Trophoblast cell (in vitro differentiated cells and primary cell): Measurements from ENCODE around the gene FAXC.

Source experiments
- DNase-seq, 2 donors: peaks; one replicate each; pipeline ENCODE4 v3.0.0-alpha.2; 2016
- H2AFZ ChIP-seq: 2 replicates; pipeline ENCODE4 v1.6.1; 2013; ENCODE audit warnings: low read length, moderate library complexity, mild to moderate bottlenecking; ENCODE audit not compliant: insufficient read depth, poor library complexity
- H2AK5ac ChIP-seq: 2 replicates; pipeline ENCODE4 v1.6.1; 2013; ENCODE audit warnings: mild to moderate bottlenecking, low read length
- H2BK120ac ChIP-seq: 2 replicates; pipeline ENCODE4 v1.6.1; 2013; ENCODE audit warnings: low read length, mild to moderate bottlenecking, moderate library complexity; ENCODE audit not compliant: insufficient read depth, poor library complexity
- H2BK12ac ChIP-seq: 2 replicates; pipeline ENCODE4 v1.6.1; 2013; ENCODE audit warnings: mild to moderate bottlenecking, low read length, moderate library complexity
- H2BK5ac ChIP-seq: 2 replicates; pipeline ENCODE4 v1.6.1; 2013; ENCODE audit warnings: low read length, low read depth, moderate library complexity, mild to moderate bottlenecking; ENCODE audit not compliant: poor library complexity
- H3K14ac ChIP-seq: 2 replicates; pipeline ENCODE4 v1.6.1; 2013; ENCODE audit warnings: mild to moderate bottlenecking, low read length
- H3K18ac ChIP-seq: 2 replicates; pipeline ENCODE4 v1.6.1; 2013; ENCODE audit warnings: mild to moderate bottlenecking, low read length
- H3K23ac ChIP-seq: 2 replicates; pipeline ENCODE4 v1.6.1; 2013; ENCODE audit warnings: low read length
- H3K27ac ChIP-seq: 2 replicates; pipeline ENCODE4 v1.5.1; 2013; ENCODE audit warnings: low read depth, mild to moderate bottlenecking, inconsistent platforms, low read length, moderate library complexity
- H3K27me3 ChIP-seq: 2 replicates; pipeline ENCODE4 v1.6.1; 2013; ENCODE audit warnings: inconsistent platforms, mild to moderate bottlenecking, low read length, moderate library complexity; ENCODE audit not compliant: insufficient read depth
- H3K36me3 ChIP-seq, 2 experiments: 1 replicate in 1 of 2; 2 replicates in 1 of 2; pipeline ENCODE4 v1.6.1; 2013; ENCODE audit warnings: low read length in 2 of 2, mild to moderate bottlenecking in 2 of 2, moderate library complexity in 1 of 2; ENCODE audit not compliant: insufficient read depth in 2 of 2, control insufficient read depth in 1 of 2
- H3K4ac ChIP-seq: 2 replicates; pipeline ENCODE4 v1.6.1; 2013; ENCODE audit warnings: low read depth, mild to moderate bottlenecking, low read length, moderate library complexity
- H3K4me1 ChIP-seq, 2 experiments: 1 replicate in 1 of 2; 2 replicates in 1 of 2; pipeline ENCODE4 v1.6.1; 2013; ENCODE audit warnings: low read length in 2 of 2, mild to moderate bottlenecking in 2 of 2, moderate library complexity in 1 of 2; ENCODE audit not compliant: insufficient read depth in 2 of 2, control insufficient read depth in 1 of 2
- H3K4me2 ChIP-seq: 2 replicates; pipeline ENCODE4 v1.6.1; 2013; ENCODE audit warnings: inconsistent platforms, mild to moderate bottlenecking, low read length, moderate library complexity
- H3K4me3 ChIP-seq: 2 replicates; pipeline ENCODE4 v1.5.1; 2013; ENCODE audit warnings: mild to moderate bottlenecking, low read depth, low read length, inconsistent platforms
- H3K79me1 ChIP-seq: one replicate; pipeline ENCODE4 v1.6.1; 2013; ENCODE audit warnings: low read length
- H3K79me2 ChIP-seq: 2 replicates; pipeline ENCODE4 v1.6.1; 2013; ENCODE audit warnings: low read length, mild to moderate bottlenecking; ENCODE audit not compliant: control insufficient read depth, insufficient read depth, poor library complexity
- H3K9ac ChIP-seq: 2 replicates; pipeline ENCODE4 v1.6.1; 2013; ENCODE audit warnings: mild to moderate bottlenecking, low read length
- H3K9me3 ChIP-seq: 2 replicates; pipeline ENCODE4 v1.6.1; 2013; ENCODE audit warnings: low read depth, mild to moderate bottlenecking, control low read depth, inconsistent platforms, low read length; ENCODE audit not compliant: insufficient read depth
- H4K12ac ChIP-seq: 2 replicates; pipeline ENCODE4 v1.6.1; 2013; ENCODE audit warnings: low read depth, mild to moderate bottlenecking, low read length, moderate library complexity
- H4K8ac ChIP-seq: 2 replicates; pipeline ENCODE4 v1.6.1; 2013; ENCODE audit warnings: low read depth, mild to moderate bottlenecking, low read length, moderate library complexity
- H4K91ac ChIP-seq: one replicate; pipeline ENCODE4 v1.6.1; 2013; ENCODE audit warnings: low read depth, mild to moderate bottlenecking, low read length, moderate library complexity
- WGBS: extraction: QIAGEN DNeasy Blood & Tissue Kit; methylation state at CpG from one replicate; pipeline ENCODE4 v1.1.7; 2013; ENCODE audit warnings: missing lambda C conversion rate; ENCODE audit not compliant: insufficient read length, insufficient coverage; ENCODE audit errors: extremely low coverage; 5-methylcytosine and 5-hydroxymethylcytosine counted together

The FAXC gene

DNA sequence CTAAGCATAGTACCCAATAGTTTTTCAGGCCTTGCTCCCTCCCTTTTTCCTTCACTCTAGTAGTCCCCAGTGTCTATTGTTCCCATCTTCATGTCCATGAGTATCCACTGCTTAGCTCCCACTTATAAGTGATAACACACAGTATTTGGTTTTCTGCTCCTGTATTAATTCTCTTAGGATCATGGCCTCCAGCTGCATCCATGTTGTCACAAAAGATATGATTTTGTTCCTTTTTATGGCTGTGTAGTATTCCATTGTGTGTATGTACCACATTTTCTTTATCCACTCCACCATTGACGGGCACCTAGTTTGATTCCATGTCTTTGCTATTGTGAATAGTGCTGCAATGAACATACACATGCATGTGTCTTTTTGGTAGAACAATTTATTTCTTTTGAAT is 102.9 kb downstream of the FAXC start:
- no peaks in the 10 kb centered on the region for H3K27me3 ChIP-seq
- no peak overlapping the region for H4K91ac ChIP-seq
- H3K79me2 ChIP-seq = no peaks in the 10 kb centered on the region
- H3K4me1 ChIP-seq = no peaks in the 10 kb centered on the region
- WGBS = no CpG with 5 or more reads among the region's 1 CpG
- no peaks in the 10 kb centered on the region for H3K9me3 ChIP-seq
- no peak overlapping the region for H2BK120ac ChIP-seq
- H3K79me1 ChIP-seq = no peaks in the 10 kb centered on the region
- no peak overlapping the region for H2AK5ac ChIP-seq
- no peak overlapping the region for H3K18ac ChIP-seq
- H3K14ac ChIP-seq = no peak overlapping the region
- H3K27ac ChIP-seq = no peak overlapping the region
- H4K8ac ChIP-seq = no peak overlapping the region
- H2BK5ac ChIP-seq = no peak overlapping the region
- no peak overlapping the region for H2BK12ac ChIP-seq
- no peak overlapping the region for H2AFZ ChIP-seq
- DNase-seq = no peak
- no peak overlapping the region for H3K4me3 ChIP-seq
- no peak overlapping the region for H3K23ac ChIP-seq
- no peak overlapping the region for H3K9ac ChIP-seq
- no peak overlapping the region for H3K4ac ChIP-seq
- no peak overlapping the region for H4K12ac ChIP-seq
- no peaks in the 10 kb centered on the region for H3K36me3 ChIP-seq
- H3K4me2 ChIP-seq = no peak overlapping the region

- Histone ChIP-seq H4K91ac (no peak overlapping the region), H2AK5ac (no peak overlapping the region), H2BK120ac (no peak overlapping the region), H3K9ac (no peak overlapping the region), H3K9me3 (no peaks in the 10 kb centered on the region), H3K79me2 (no peaks in the 10 kb centered on the region), H4K8ac (no peak overlapping the region), H2AFZ (no peak overlapping the region), H4K12ac (no peak overlapping the region), H3K27ac (no peak overlapping the region), H2BK12ac (no peak overlapping the region), H3K4me2 (no peak overlapping the region), H3K36me3 (no peaks in the 10 kb centered on the region), H3K4ac (no peak overlapping the region), H3K4me3 (no peak overlapping the region), H3K79me1 (no peaks in the 10 kb centered on the region), H3K18ac (no peak overlapping the region), H3K23ac (no peak overlapping the region), H2BK5ac (no peak overlapping the region), H3K27me3 (no peaks in the 10 kb centered on the region), H3K14ac (no peak overlapping the region), H3K4me1 (no peaks in the 10 kb centered on the region)
- WGBS = no CpG with 5 or more reads among the region's 5 CpGs
- DNase-seq = peak; percentile 26 to 65
Measured at GRCh38 chr6:99241905-99242534, 107.5 kb downstream of the FAXC start.

DNA sequence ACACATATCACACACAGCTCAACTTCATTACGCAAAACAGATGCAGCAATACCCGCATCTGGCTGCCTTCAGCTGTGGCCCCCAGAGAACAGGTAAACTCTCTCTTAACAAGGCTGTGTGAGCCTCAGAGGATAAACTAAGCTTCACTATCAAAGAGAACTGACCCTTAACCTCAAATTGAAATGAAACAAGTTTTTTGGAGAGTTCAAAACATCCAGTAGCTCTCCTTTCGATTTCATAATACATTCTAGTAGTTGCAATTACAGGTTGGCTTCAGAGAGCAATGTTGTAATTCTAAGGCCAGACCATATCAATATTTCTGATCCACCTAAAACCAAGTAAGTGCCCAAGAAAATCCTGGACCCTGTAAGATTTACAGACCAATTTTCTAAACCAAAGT is 113.5 kb downstream of the FAXC start:
- WGBS = no CpG with 5 or more reads among the region's 3 CpGs
- peak in 1 of 2 donors; percentile 8 for DNase-seq
- no peak overlapping the region for H3K14ac ChIP-seq
- no peaks in the 10 kb centered on the region for H3K79me2 ChIP-seq
- H3K4me3 ChIP-seq = no peak overlapping the region
- H4K8ac ChIP-seq = no peak overlapping the region
- no peaks in the 10 kb centered on the region for H3K4me1 ChIP-seq
- no peak overlapping the region for H3K18ac ChIP-seq
- H2BK120ac ChIP-seq = no peak overlapping the region
- no peak overlapping the region for H4K12ac ChIP-seq
- no peak overlapping the region for H2AFZ ChIP-seq
- no peak overlapping the region for H3K4ac ChIP-seq
- no peaks in the 10 kb centered on the region for H3K9me3 ChIP-seq
- H2AK5ac ChIP-seq = no peak overlapping the region
- H3K79me1 ChIP-seq = no peaks in the 10 kb centered on the region
- no peak overlapping the region for H3K27ac ChIP-seq
- no peak overlapping the region for H2BK12ac ChIP-seq
- H3K36me3 ChIP-seq = no peaks in the 10 kb centered on the region
- no peak overlapping the region for H3K9ac ChIP-seq
- no peak overlapping the region for H4K91ac ChIP-seq
- no peak overlapping the region for H3K23ac ChIP-seq
- H2BK5ac ChIP-seq = no peak overlapping the region
- H3K27me3 ChIP-seq = no peaks in the 10 kb centered on the region
- no peak overlapping the region for H3K4me2 ChIP-seq

DNA sequence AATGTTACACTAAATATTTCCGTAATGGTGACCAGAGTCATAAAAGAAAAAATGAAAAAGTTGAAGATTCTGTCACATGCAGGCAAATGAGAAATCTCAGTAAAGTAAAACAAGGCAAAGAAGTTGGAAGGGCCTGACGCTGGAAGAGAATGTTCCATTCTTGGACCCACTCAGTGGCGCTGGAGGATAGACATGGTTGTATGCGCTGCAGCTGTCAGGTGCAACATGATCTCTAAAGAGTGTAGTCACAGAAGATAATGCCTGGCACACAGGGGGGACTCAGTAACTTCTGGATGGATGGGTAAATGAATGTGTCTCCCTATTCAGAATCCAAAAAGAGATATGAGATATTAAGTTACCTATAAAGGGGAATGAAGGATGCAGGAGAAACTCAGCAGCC is 116.3 kb downstream of the FAXC start:
- Histone ChIP-seq H3K18ac (no peak overlapping the region), H2AFZ (no peak overlapping the region), H2BK12ac (no peak overlapping the region), H2BK5ac (no peak overlapping the region), H4K12ac (no peak overlapping the region), H4K8ac (no peak overlapping the region), H2AK5ac (no peak overlapping the region), H2BK120ac (no peak overlapping the region), H3K9ac (no peak overlapping the region), H3K79me1 (no peaks in the 10 kb centered on the region), H4K91ac (no peak overlapping the region), H3K27me3 (no peaks in the 10 kb centered on the region), H3K79me2 (no peaks in the 10 kb centered on the region), H3K36me3 (no peaks in the 10 kb centered on the region), H3K14ac (no peak overlapping the region), H3K4me1 (no peaks in the 10 kb centered on the region), H3K4me3 (no peak overlapping the region), H3K4me2 (no peak overlapping the region), H3K27ac (no peak overlapping the region), H3K9me3 (no peaks in the 10 kb centered on the region), H3K23ac (no peak overlapping the region), H3K4ac (no peak overlapping the region)
- no peak for DNase-seq
- WGBS = no CpG with 5 or more reads among the region's 4 CpGs
